GM19240 (cell line): Measurements from ENCODE around the gene YWHAB.
A peak's percentile ranks its signal among the peaks of the same experiment; 100 is the strongest.
"Not testable (repeated sequence)": the region's sequence is repeated elsewhere in the genome, so short reads cannot be mapped to it uniquely, and the experiment has no call there.

Experiments
- DNase-seq: peaks from one replicate; pipeline ENCODE4 v3.0.0; 2011; ENCODE audit warnings: low spot score; ENCODE audit not compliant: insufficient read length

Gene YWHAB

DNA sequence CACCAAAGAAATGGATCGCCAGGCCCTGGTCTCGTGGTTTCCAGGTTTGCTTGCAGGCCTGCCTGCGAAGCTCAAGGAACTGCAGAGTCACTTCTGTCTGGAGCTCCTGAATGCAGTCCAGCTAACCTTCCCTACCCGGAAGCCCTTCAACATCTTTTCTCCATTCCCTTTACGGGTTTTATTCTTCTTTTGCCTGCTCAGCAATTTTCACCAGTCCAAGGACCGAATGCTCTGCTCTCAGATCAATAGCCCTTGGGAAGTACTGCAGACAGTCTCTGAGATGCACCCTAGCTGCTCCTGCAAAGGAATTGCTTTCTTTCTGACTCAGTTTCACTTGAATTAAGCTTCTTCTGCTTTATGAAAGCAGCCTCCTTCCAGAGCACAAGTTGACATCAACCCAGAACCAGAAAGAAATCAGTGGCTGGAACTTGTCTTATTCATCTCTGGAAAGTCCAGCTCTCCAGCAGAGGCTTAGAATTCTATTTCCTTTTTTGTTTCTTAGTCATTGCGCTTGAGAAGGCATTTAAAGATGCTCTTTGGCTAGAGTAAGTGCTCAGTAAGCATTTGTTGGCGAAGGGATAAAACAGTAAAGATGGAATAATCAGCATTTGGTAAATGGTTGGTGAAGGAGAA lies 18.7 kb upstream of the YWHAB start:
- DNase-seq: no peak

GRCh38 chr20:44869471-44869870 lies 16.0 kb upstream of the YWHAB start:
- no peak for DNase-seq

DNA sequence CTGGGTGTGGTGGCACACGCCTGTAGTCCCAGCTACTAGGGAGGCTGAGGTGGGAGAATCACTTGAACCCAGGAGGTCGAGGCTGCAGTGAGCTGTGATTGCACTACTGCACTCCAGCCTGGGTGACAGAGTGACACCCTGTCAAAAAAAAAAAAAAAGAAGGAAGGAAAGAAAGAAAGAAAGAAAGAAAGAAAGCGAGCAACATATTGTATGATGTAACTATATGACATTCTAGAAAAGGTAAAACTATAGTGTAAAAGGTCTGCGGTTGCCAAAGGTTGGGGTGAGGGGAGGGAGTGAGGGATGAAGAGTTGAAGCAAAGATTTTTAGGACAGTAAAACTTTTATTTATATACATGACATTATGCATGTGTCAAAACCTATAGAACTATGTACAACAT lies 3.1 kb upstream of the YWHAB start:
- DNase-seq: not testable (repeated sequence)

DNA sequence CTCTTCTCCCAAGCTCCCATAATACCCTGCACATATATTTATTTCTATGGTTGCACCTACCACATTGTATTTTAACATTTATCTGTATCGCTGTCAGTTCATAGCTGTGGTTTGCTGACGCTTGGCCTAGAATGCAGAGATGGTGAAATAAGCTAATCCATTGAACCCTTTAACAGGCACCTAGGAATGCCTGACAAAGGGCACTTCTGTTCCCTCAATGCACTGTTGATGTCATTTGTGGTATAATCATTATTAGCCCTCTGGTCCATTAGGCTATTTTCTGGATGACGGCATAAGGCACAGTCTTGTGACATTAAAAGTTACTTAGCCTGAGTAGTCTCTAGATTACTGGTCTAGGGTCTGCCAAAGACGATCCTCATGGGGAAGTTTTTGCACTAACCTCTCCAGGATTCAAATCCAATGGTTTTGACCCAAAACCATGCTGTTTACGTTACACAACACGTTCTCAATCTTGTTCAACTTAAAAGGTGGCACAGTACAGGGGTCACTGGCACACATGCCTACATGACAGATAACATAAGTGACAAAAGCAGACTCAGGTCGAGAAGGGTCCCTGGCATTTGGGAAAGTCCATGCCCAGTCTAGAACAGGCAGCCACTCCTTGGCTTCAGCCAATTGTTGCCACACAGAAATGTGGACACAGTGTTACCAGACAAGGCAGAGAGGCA lies 2.1 kb upstream of the YWHAB start:
- no peak for DNase-seq

DNA sequence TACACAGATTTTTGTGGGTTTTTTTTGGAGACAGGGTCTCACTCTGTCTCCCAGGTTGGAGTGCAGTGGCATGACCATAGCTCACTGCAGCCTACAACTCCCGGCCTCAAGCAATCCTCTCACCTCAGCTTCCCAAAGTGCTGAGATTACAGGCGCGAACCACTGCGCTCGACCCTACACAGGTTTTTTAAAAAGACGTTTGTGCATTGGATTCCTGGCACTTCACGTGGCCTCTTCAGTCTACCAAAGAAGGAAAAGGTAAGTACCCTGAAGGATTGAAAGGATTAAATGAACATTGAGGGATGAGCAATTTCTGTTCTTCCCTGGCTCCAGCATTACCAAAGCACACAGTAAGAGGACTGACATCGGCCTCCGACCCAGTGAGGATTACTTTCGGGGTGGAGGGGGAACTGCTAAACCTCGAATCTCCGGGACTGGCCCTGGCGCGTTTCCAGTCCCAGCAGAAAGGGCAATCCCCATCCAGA lies 556 bp upstream of the YWHAB start:
- no peak for DNase-seq

DNA sequence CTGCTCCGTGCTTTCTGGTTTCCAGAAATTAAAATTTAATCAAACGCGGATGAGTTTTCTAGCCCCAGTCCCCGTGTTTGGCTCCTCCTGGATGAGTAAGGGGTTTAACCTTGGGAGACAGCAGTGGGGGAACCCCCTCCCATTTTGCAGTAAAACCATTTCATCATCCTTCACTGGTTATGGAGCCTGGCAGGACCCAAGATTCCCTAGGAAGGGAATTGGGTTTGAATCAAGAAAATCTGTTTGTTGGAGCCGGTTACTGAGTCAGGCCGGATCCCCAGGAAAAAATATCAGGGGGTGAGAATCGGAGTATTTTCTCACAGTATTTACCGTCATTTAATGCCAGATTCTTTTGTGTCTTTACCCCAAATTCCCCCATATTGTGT lies 754 bp downstream of the YWHAB start:
- no peak for DNase-seq

GRCh38 chr20:44886828-44887227 lies 1.3 kb downstream of the YWHAB start:
- DNase-seq: no peak

GRCh38 chr20:44887466-44887865 lies 2.0 kb downstream of the YWHAB start:
- DNase-seq: no peak

- DNase-seq: no peak
These were observed 3.0 kb downstream of the YWHAB start for GRCh38 chr20:44888226-44889103.

DNA sequence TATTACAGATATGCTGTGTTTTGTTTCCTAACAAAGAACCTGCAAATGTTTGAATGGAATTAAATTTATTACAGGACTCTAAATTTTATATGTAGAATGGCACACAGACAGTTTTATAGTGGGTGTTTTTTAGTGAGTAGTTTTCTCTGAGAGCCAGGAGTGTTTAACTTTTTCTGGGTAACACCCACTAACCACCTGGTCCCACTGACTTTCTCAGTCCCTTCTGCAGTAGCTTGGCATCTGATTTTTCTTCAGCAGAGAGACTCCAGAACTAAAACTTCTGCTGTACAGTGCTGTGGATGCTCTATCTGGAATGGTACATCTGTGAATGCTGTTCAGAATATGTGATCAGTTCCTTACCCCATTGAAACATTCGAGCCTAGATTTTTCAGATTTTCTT lies 6.3 kb downstream of the YWHAB start:
- no peak for DNase-seq

- no peak for DNase-seq
These were observed 9.5 kb downstream of the YWHAB start for GRCh38 chr20:44894959-44895358.

- DNase-seq: no peak
These were observed 11.1 kb downstream of the YWHAB start for GRCh38 chr20:44896583-44896982.

DNA sequence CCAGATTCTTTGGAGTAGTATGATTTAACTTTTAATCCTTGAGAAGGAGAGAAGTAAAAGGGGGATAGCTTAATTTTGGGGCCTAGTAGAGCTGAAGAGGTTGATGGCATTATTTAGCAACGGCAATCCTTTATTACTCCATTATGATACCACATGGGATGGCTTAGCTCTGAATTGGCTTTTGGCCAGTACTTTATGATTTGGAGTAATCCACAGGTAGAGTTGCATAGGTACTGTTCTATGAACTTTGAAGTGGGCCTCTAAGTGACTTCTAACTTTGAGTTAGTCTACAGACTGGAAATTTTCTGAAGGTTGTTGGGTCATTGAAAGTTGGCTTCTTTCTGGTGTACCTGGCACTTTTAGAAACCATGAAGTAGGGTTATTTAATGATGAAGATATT lies 11.6 kb downstream of the YWHAB start:
- DNase-seq: no peak

GRCh38 chr20:44900231-44900854 lies 14.8 kb downstream of the YWHAB start:
- no peak for DNase-seq

DNA sequence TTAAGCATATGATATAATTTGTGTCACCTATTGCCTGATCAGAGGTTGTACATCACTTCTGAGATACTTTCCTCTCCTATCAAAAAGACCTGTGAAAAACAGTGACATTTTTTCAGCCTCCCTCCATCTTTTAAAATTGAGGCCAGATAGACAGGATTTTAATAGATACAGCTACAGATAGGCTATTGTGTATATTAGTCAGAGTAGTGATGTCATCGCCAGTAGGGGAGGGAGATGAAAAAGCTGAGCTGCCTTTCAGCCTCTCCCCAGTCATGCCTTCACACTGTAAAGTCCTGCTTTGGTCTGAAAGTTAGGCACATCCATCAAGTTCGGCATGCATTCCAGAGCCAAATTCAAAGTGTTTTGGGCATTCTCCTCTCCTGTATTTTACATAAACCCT lies 16.5 kb downstream of the YWHAB start:
- no peak for DNase-seq

GRCh38 chr20:44904377-44904776 lies 18.9 kb downstream of the YWHAB start:
- no peak for DNase-seq

DNA sequence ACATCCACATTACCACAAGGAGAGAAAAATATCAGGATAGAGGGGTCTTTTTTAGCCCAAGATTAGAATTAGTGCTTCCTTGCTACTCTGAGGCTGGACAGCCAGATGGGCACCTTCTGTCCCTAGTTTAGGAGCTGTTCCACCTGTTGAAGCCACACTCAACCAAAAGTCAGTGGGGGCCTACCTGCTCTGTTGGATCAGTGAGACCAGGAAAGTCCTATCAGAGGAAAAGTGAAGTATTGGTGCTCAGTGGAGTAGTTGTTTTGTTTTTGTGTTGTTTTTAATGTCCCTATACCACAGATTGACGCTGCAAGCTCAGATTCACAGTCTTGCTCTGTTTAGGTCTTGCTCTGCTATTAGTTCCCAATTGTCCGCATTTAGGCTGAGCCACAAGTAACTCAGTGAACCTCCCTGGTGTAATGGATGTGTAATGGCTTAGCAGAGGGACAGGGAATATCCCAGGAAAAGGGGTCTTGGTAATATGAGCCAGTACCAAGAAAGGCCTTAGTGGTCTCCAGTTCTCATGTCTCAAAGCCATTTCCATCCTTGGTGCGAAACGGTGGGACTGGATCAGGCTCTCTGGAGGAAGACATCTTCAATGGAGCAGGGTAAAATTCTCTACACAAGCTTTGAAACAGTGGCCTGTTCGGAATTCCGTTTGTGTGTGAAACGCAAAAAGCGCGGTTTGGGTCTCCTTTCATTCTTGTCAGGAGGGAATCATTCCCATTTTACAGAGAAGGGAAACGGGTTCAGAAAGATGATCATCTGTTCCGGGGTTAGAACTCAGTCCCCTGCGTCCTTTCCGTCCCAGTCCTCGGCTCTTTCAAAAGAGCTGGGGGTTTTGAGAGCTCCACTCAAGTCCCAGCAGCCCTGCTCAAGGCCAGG lies 23.7 kb downstream of the YWHAB start:
- no peak for DNase-seq

DNA sequence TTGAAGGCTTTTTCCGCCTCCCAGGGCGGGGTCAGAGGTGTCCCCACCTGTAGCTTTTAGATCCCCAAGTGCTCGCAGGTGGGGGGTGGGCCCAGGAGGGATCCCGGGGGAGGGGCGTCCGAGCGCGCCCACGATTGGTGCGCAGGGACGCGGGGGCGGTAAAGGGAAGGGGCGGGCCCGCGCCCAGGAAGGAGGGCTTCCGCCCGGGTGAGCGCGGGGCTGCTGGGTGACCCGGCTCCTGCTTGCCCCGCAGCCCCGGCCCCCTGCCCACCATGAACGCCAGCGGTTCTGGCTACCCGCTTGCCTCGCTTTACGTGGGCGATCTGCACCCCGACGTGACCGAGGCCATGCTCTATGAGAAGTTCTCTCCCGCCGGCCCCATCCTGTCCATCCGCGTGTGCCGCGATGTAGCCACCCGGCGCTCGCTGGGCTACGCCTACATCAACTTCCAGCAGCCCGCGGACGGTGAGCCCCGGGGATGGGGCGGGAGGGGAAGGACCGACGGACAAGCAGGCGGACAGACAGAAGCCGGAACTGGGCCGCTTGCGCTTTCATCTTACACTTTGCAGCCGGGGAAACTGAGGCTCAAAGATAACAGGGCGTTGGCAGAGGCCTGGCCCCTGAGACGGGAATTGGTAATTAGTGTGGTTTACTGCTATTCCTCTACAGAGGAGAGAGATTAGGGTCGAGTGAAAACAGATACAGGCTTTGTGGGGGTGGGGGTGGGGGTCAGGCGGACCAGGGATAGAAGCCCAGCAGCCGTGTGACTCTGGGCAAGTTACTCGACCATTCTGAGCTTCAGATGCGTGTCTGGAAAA lies 24.6 kb downstream of the YWHAB start, which contains the start of gene PABPC1L:
TSS of gene PABPC1L (plus strand) at position 189 of the 818 bp plus-strand sequence. CDS start at position 273, 84 bp downstream.
- DNase-seq: peak; percentile 73

DNA sequence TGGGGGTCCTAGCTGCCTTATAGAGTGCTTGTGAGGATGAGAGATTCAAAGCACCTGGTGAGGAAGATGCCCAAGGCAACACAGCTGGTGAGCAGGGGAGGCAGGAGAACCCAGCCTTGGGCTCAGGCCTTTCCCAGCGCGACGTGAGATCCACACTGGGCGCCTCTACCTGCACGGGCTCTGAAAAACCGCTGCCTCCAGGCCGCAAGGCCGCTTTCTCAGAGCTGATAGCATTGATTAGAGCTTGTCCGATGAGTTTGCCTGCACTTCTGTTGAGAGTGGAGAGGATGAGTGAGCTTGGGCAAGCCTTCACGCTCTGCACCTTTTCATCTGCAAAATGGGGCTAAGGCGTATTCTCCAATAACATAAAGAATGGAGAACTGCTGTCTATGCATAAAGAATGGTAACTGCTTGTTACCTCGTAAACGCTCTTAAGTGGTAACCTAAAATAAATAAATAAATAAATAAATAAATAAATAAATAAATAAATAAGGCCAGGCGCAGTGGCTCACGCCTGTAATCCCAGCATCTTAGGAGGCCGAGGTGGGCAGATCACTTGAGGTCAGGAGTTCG lies 25.3 kb downstream of the YWHAB start:
- DNase-seq: no peak
